Stimulated activated CD8-positive, alpha-beta memory T cell treated with anti-CD3 and anti-CD28 coated beads, Interleukin-15, amount 100 ng/mL, for 1 hour (primary cell): ENCODE measurements around the gene CD14.
"Not testable (repeated sequence)": the region's sequence is repeated elsewhere in the genome, so short reads cannot be mapped to it uniquely, and the experiment has no call there.

Experiments used
- DNase-seq: peaks from one replicate; pipeline ENCODE4 v3.0.0-alpha.2; 2020; ENCODE audit warnings: low read depth

The CD14 gene

GRCh38 chr5:140635291-140636257, 2.6 kb upstream of the CD14 start:
- DNase-seq: no peak

DNA sequence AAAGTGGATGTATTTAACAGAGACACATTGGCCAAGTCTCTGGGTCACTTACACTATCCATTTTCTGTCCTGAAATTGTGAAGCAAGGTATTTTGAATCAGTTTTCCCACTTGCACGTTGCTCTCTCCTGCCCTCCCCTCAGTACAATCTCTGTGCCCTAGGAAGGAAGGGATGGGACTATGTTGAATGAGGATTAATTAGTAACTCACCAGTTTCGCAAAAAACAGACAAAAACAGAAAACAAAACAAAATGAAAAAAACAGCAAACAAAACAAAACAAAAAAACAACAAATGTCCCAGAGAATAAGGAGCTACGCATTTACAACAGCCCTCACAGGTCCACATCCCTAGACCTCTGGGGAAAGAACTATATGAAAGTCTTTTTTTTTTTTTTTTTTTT, 1.1 kb upstream of the CD14 start:
- DNase-seq: no peak

GRCh38 chr5:140633501-140633900, 526 bp upstream of the CD14 start:
- DNase-seq: no peak

DNA sequence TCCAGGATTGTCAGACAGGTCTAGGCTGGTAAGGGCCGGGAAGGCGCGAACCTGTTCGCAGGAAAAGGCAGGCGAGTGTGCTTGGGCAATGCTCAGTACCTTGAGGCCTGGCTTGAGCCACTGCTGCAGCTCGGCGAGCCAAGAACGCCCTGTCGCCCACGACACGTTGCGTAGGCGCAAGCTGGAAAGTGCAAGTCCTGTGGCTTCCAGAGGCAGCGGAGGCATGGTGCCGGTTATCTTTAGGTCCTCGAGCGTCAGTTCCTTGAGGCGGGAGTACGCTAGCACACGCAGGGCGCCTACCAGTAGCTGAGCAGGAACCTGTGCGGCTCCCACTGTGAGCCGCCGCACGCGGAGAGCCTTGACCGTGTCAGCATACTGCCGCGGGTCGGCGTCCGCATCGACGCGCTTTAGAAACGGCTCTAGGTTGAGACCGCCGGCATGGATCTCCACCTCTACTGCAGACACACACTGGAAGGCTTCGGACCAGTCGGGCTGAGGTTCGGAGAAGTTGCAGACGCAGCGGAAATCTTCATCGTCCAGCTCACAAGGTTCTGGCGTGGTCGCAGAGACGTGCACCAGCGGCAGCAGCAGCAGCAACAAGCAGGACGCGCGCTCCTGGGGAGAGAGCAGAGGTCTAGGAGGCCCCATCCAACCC, 482 bp downstream of the CD14 start:
- DNase-seq: no peak

DNA sequence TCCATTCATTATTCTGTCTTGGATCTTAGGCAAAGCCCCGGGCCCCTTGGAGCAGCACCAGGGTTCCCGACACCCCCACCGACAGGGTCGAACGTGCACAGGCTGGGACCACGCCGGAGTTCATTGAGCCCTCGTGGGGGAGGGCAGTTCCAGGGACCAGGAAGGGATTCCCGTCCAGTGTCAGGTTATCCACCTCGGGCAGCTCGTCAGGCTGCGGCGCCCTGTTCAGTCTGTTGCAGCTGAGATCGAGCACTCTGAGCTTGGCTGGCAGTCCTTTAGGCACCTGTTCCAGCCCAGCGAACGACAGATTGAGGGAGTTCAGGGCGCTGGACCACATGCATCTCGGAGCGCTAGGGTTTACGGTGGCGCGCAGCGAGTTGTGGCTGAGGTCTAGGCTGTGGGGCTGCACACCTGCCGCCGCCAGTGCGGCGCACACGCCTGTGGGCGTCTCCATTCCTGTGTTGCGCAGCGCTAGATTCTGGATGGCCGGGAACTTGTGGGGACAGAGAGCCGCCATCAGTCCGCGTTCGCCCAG, 1.1 kb downstream of the CD14 start:
- DNase-seq: no peak

DNA sequence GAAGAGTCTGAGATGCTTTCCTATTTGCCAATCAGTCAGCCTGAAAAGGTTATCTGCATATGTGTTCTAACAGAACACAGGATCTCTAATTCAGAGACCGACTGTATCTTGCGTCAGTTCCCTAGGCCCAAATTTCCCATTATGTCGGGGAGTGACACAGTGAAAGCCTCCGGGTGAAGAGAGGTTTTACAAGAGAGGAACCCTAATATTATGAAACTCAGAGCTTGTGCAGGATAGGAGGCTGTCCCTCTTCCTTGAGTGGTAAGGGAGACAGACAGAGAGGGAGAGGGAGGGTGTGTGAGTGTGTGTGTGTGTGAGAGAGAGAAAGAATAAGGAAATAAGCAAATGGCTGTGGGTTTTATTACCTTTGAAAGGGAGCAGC, 1.9 kb downstream of the CD14 start:
- DNase-seq: no peak

DNA sequence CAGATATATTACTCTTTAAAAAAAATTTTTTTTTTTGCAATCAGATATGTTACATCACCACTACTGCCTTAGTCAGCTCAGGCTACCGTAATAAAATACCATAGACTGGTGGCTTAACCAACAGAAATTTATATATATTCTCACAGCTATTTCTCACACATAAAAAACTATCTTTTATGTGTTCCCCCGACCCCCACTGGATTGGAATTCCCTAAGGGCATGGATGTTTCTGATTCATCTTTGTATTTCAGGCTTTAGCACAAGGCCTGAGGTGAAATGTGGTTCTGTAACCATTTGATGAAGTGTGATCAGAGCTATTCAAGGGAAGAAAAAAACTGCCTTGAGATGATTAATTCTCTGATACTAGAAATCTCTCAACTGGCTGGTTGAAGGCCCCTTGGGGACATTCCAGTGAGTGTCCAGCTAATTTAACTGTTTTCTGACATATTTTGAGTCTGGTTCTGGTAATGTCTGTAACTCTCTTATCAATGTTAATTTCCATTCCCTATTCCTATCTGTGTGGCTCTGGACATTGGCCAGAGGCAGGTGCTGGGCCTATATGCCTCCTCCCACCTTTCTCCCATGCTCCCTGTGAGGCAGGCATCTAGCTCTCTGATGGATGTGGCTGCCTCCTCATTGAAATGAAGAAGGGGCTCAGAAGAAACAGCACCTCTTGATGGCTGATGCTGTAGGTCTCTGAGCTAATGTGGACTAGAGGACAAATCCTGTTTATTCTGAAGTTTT, 2.5 kb downstream of the CD14 start:
- no peak for DNase-seq

- DNase-seq: no peak
Measured at GRCh38 chr5:140628711-140629110, 4.3 kb downstream of the CD14 start.

DNA sequence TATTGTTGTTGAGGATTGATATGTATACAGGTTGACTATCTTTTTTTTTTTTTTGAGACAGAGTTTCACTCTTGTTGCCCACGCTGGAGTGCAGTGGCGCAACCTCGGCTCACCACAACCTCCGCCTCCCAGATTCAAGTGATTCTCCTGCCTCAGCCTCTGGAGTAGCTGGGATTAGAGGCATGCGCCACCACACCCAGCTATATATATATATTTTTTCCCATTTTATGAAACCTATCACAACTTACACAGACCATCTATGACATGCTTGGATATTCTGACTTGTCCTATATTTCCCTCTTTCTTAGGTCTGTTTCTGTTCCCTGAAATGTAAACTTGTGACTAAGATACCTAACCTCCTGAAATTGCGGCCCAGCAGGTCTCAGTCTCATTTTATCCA, 5.0 kb downstream of the CD14 start:
- DNase-seq: no peak

- DNase-seq: not testable (repeated sequence)
Measured at GRCh38 chr5:140624886-140625285, 8.1 kb downstream of the CD14 start.

DNA sequence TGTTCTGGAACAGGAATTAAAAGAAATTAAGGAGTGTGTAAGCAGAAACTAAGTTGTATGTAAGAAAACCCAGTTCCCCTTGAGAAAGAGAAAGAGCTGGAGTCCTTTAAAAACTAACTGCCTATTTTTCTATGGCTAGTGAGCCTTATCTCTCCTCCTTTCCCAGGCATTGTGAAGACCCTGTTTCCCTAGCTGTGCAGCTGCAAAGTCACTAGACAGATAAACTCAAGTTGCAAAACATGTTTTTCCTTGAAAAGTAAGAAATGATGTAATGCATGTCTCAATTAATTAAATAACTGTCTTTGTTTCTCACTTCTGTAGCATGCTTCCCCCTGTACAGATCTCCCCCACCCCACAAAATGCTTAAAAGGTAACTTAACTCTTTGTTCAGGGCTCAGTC, 9.9 kb downstream of the CD14 start:
- DNase-seq: not testable (repeated sequence)

DNA sequence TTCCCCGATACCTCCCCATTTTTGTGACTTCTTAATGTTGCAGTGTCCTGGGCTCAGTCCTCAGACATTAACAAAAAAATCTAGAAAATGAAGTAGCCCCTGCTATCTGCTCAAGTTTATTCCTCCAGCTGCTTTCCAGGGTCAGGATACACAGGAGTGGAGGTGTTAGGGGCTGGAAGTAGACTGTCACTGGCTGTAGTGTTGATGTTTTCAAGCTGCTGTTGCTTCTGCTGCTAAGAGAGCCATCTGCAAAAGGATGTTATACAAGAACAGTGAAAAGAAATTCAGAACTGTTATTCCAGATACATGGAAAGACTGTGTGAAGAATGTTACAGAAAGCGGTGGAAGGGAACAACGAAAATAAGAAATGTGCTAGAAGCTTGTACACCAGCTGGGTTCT, 10.7 kb downstream of the CD14 start:
- no peak for DNase-seq

DNA sequence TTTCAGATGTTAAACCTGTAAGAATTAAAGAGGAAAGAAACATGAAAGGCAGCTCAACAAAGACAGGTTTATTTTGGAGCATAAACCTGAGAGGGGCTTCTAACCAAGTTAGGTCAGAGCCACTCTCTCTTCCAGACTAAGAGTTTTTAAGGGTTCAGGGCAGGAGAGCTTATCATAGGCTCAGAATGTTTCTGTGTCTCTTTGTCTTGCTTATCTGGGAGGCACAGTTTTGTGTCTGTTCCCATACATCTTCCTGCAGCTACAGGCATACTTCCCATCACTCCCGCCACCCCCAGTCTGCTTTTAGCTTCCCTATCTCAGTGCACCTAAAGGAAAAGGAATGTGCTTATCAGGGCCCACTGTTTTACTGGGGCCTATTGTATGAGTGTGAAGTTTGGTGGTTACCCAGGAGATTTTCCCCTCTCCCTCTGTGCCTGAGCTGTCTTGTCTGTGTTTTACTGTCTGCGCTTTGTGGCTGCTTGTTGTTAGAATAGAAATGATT, 21.9 kb downstream of the CD14 start:
- no peak for DNase-seq

DNA sequence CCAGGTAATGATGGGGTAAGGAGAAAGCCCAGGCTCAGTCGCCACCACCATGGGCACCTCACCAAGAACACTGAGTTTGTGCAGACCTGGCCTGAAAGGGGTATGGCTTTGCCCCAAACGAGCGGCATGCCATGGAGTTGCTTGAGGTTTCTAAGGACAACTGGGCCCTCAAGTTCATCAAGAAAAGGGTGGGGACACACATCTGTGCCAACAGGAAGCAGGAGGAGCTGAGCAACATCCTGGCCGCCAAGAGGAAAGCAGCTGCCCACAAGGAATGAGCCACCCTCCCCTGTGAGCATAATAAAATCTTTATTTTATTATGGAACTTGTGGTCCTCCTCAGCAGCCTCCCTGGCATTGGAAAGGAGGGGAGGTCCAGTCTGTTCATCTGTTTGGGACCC, 23.8 kb downstream of the CD14 start:
- DNase-seq: no peak

GRCh38 chr5:140608722-140609121, 24.3 kb downstream of the CD14 start:
- no peak for DNase-seq

- no peak for DNase-seq
Measured at GRCh38 chr5:140607031-140607430, 25.9 kb downstream of the CD14 start.

DNA sequence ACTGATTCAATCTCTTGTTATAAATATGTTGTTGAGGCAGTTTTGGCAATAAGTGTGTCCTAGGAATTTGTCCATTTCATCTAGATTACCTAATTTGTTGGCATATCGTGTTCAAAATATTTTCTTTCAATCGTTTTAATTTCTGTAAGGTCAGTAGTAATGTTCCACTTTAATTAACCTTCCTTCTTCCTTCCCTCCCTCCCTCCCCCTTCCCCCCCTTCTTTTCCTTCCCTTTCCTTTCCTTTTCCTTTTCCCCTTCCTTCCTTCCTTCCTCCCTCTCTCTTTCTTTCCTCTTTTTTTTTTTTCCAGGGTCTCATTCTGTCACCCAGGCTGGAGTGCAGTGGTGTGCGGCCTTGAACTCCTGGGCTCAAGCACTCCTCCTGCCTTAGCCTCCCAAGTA, 27.1 kb downstream of the CD14 start:
- DNase-seq: no peak

GRCh38 chr5:140603734-140604133, 29.2 kb downstream of the CD14 start:
- no peak for DNase-seq

- DNase-seq: not testable (repeated sequence)
Measured at GRCh38 chr5:140603446-140603698, 29.6 kb downstream of the CD14 start.

- DNase-seq: no peak
Measured at GRCh38 chr5:140602147-140602546, 30.8 kb downstream of the CD14 start.

DNA sequence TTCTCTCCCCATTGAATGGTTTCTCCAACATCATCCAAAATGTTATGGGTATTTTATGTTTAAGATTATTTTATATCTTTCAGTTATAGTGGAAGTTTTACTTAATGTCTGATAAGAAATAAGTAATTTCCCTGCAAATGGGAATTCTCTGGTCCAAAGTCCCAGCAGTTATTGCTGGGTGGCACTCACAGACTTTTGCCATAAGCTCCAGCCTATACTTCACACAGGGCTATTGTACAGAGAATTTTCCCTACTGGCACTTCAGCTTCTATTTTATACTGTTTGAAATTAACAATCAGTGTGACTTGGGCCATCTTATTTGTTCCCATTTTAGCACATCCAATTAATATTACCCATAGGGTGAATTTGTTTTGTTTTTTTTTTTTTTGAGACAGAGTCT, 32.9 kb downstream of the CD14 start:
- DNase-seq: no peak

- no peak for DNase-seq
Measured at GRCh38 chr5:140598836-140599235, 34.1 kb downstream of the CD14 start.

DNA sequence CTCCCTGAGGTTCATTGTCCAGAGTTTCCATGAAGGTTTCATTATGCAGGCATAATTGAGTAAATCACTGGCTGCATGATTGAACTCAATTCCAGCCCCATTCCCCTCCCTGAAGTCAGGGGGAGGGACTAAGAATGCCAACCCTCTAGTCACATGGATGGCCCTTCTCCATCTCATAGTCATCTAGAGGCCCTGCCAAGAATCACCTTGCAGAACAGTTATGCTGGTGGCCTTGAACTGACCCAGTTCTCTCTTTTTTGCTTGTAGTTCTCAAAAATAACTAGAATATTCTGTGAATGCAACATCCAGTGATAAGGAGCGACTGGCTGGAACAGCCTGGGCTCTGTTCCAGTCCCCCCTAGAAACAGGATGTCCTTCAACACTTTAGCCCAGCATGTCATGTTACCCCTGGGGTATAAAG, 36.6 kb downstream of the CD14 start:
- DNase-seq: no peak
